ENCODE measurements around the gene ADRA1B. TPM values are rescaled to one million over a fixed set of nuclear protein-coding genes. Genes with fewer than 3 reads are reported as not detected.

The ADRA1B gene
- total RNA-seq, 1 experiment from 2014 or later = not detected

DNA sequence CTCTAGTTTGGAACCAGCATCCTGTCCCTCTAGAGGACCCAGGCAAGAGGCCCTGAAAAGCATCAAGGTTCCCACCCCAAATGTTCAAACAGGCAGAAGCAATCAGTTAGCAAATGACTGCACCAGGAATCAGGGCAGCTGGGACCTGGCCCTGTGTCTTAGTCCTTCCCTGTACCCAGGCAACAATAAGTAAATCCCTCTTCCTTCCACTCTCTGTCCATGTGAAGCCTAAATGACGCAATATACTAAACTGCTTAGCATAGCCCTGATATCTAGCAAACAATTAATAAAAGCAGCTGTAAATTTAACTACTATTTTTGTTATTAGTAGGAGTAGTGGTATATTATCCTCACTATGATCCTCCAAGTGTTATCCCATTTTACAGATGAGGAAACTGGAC is 13.2 kb upstream of the ADRA1B start:
- Histone ChIP-seq H2BK15ac (ENCODE audit: low read depth, low read length) (no peak overlapping the region), H3T11ph (ENCODE audit: low read length) (no peak overlapping the region), H2BK5ac (ENCODE audit: insufficient read length, low read length) (no peak overlapping the region), H3K27ac (ENCODE audit: insufficient read length, low read depth, low read length) (no peak overlapping the region), H3K14ac (ENCODE audit: insufficient read depth, low read length) (no peak overlapping the region), H2AFZ (ENCODE audit: low read length) (no peak overlapping the region), H3K27me3 (ENCODE audit: insufficient read depth, low read length) (no peaks in the 10 kb centered on the region), H3K23me2 (ENCODE audit: insufficient read length, low read depth, low read length, poor library complexity, severe bottlenecking) (no peaks in the 10 kb centered on the region), H4K8ac (replicated peaks; ENCODE audit: insufficient read length, low read depth, low read length) (no peak overlapping the region), H3K9ac (ENCODE audit: extremely low read depth, insufficient read length, low read length) (no peak overlapping the region), H3K79me1 (ENCODE audit: insufficient read depth, low read depth, low read length, poor library complexity, severe bottlenecking) (no peaks in the 10 kb centered on the region), H2BK12ac (ENCODE audit: insufficient read length, low read depth, low read length) (no peak overlapping the region), H3K4me1 (ENCODE audit: insufficient read depth, low read length) (no peaks in the 10 kb centered on the region), H2AK5ac (ENCODE audit: insufficient read length, low read length) (no peak overlapping the region), H3K23ac (ENCODE audit: insufficient read length, low read depth, low read length) (no peak overlapping the region), H3K79me2 (ENCODE audit: insufficient read depth, low read length) (no peaks in the 10 kb centered on the region), H2BK20ac (ENCODE audit: low read depth, low read length, poor library complexity, severe bottlenecking) (no peak overlapping the region), H3K4me2 (ENCODE audit: insufficient read depth, insufficient read length, low read length) (no peak overlapping the region), H4K91ac (ENCODE audit: insufficient read length, low read depth, low read length) (no peak overlapping the region), H3K56ac (ENCODE audit: insufficient read length, low read depth, low read length) (no peak overlapping the region), H3K4ac (ENCODE audit: low read depth, low read length) (no peak overlapping the region), H3K9me3 (ENCODE audit: control insufficient read depth, low read depth, low read length) (no peaks in the 10 kb centered on the region), H4K5ac (ENCODE audit: insufficient read length, low read depth, low read length) (no peak overlapping the region), H4K20me1 (ENCODE audit: control insufficient read depth, insufficient read depth, insufficient read length) (no peaks in the 10 kb centered on the region), H3K18ac (ENCODE audit: insufficient read length, low read depth, low read length) (no peak overlapping the region), H2BK120ac (ENCODE audit: low read depth, low read length, poor library complexity, severe bottlenecking) (no peak overlapping the region)
- TF ChIP-seq, protein P1, sequence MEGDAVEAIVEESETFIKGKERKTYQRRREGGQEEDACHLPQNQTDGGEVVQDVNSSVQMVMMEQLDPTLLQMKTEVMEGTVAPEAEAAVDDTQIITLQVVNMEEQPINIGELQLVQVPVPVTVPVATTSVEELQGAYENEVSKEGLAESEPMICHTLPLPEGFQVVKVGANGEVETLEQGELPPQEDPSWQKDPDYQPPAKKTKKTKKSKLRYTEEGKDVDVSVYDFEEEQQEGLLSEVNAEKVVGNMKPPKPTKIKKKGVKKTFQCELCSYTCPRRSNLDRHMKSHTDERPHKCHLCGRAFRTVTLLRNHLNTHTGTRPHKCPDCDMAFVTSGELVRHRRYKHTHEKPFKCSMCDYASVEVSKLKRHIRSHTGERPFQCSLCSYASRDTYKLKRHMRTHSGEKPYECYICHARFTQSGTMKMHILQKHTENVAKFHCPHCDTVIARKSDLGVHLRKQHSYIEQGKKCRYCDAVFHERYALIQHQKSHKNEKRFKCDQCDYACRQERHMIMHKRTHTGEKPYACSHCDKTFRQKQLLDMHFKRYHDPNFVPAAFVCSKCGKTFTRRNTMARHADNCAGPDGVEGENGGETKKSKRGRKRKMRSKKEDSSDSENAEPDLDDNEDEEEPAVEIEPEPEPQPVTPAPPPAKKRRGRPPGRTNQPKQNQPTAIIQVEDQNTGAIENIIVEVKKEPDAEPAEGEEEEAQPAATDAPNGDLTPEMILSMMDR (conservative IDR thresholded peaks at IDR 0.05) = no peak
- no peak for DNase-seq
- Mint-ChIP-seq H3K27me3 (ENCODE audit: low read depth) (no peaks in the 10 kb centered on the region; the same call in 1 of the 2 replicates), H3K27ac (no peak overlapping the region), H3K9me3 (no peaks in the 10 kb centered on the region), H3K4me1 (peaks cover 4 to 6% of the 10 kb centered on the region in 2 experiments), H3K36me3 (ENCODE audit: insufficient read depth in 1 of 3, low read depth in 3 of 3) (no peaks in the 10 kb centered on the region), H3K4me3 (no peak overlapping the region)
- no CpG with 5 or more reads among the region's 1 CpG for WGBS (ENCODE audit: extremely low coverage, insufficient read length, low lambda C conversion rate)
